GM12875 (cell line): ENCODE data around the gene RAB30.

Experiments
- H3K4me3 ChIP-seq: one replicate; pipeline ENCODE4 v1.5.1; 2011; ENCODE audit warnings: low read depth, low read length, control low read depth
- TF ChIP-seq, protein P1 (sequence below): IDR thresholded peaks from 2 replicates; pipeline ENCODE4 v1.5.1; 2011; ENCODE audit warnings: low read depth, mild to moderate bottlenecking, control low read depth, inconsistent platforms, low read length, moderate library complexity, borderline replicate concordance; ENCODE audit not compliant: insufficient read depth

Gene RAB30

GRCh38 chr11:83087035-83087434, 15.3 kb upstream of the RAB30 start:
- TF ChIP-seq, protein P1, sequence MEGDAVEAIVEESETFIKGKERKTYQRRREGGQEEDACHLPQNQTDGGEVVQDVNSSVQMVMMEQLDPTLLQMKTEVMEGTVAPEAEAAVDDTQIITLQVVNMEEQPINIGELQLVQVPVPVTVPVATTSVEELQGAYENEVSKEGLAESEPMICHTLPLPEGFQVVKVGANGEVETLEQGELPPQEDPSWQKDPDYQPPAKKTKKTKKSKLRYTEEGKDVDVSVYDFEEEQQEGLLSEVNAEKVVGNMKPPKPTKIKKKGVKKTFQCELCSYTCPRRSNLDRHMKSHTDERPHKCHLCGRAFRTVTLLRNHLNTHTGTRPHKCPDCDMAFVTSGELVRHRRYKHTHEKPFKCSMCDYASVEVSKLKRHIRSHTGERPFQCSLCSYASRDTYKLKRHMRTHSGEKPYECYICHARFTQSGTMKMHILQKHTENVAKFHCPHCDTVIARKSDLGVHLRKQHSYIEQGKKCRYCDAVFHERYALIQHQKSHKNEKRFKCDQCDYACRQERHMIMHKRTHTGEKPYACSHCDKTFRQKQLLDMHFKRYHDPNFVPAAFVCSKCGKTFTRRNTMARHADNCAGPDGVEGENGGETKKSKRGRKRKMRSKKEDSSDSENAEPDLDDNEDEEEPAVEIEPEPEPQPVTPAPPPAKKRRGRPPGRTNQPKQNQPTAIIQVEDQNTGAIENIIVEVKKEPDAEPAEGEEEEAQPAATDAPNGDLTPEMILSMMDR = no peak
- H3K4me3 ChIP-seq = no peak overlapping the region

- H3K4me3 ChIP-seq = no peak overlapping the region
- TF ChIP-seq, protein P1 = no peak
These were observed 8.1 kb upstream of the RAB30 start for GRCh38 chr11:83079820-83080219.

- H3K4me3 ChIP-seq = no peak overlapping the region
These were observed 6.6 kb upstream of the RAB30 start for GRCh38 chr11:83078269-83078668.

GRCh38 chr11:83073884-83074283, 2.2 kb upstream of the RAB30 start:
- TF ChIP-seq, protein P1 = no peak
- H3K4me3 ChIP-seq = no peak overlapping the region

More at GRCh38 chr11:83078269-83078668, 6.6 kb upstream of the RAB30 start:
- TF ChIP-seq, protein P1 = no peak

DNA sequence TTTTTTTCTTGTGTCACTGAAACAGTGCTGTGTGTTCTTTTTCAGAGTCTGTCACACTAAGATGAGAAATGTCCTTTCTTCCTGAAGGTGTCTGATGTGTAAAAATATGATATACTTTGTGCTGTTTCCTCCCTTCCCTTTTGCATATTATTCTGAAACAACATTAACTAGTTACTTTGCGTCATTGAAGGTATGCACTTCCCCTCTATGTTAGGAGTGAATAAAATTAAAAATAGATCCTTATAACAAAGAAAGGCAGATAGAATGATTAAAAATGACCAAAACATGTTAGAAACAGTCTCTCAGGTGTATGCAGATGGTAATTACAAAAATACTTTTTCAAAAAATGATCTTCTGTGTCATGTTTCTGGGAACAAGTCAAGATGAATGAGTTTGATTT, 1.6 kb upstream of the RAB30 start:
- TF ChIP-seq, protein P1 = no peak
- peak overlapping the region; percentile 83 for H3K4me3 ChIP-seq

DNA sequence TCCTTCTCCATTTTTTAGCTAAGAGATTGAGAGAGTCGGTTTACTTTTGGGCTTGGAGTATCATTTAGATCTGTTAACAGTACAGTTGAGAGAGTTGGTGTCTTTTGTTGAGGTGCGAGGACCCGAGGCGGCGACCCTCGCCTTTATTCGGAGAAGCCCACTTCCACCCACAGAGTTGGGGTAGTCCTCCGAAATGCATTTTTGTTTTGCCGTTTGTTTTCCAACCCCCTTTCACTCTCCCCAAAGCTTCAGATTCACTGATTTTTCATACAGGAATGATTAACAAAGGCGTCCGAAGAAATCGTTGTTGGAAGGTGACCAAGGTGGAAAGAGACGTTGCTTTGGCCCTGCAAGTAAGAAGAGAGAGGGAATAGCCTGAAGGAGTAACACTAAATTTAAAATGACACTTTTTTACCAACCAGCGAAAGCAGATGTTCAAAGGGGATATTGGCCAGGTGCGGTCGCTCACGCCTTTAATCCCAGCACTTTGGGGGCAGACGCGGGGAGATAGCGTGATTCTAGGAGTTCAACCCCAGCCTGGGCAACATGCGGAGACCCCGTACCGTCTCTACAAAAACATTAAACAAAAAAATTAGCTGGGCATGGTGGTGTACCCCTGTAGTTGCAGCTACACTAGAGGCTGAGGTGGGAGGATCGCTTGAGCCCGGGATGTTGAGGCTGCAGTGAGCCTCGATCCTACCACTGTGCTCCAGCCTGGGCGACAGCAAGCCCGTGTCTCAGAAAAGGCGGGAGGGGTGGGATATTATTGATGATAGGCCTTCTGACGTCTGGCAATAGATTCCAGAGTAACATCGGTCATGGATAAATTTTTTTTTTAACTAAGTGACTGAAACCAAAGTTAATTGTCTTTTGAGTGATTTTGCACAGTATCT, 899 bp upstream of the RAB30 start:
- TF ChIP-seq, protein P1 = no peak

More for the DNA sequence above, 899 bp upstream of the RAB30 start:
- H3K4me3 ChIP-seq = peak overlapping the region; percentile 83
